Osteoblast (primary cell): ENCODE data around the gene MID2. TPM values are rescaled to one million over a fixed set of nuclear protein-coding genes. Genes with fewer than 3 reads are reported as not detected.

Experiments used
- DNase-seq: peaks from one replicate; pipeline ENCODE4 v3.0.0; 2011; ENCODE audit warnings: low spot score, mixed read lengths; ENCODE audit not compliant: insufficient read length; ENCODE audit errors: missing footprints
- H2AFZ ChIP-seq: 2 replicates; pipeline ENCODE4 v1.6.0; 2011; ENCODE audit warnings: mild to moderate bottlenecking, low read length
- H3K27ac ChIP-seq: 2 replicates; pipeline ENCODE4 v1.5.1; 2011; ENCODE audit warnings: mild to moderate bottlenecking, low read depth, low read length, moderate library complexity
- H3K27me3 ChIP-seq: 2 replicates; pipeline ENCODE4 v1.6.0; 2012; ENCODE audit warnings: mild to moderate bottlenecking, control low read depth, inconsistent platforms, low read length, moderate library complexity; ENCODE audit not compliant: insufficient read depth
- H3K36me3 ChIP-seq: 2 replicates; pipeline ENCODE4 v1.5.1; 2011; ENCODE audit warnings: mild to moderate bottlenecking, low read length, control low read depth, moderate library complexity; ENCODE audit not compliant: insufficient read depth
- H3K4me1 ChIP-seq: 2 replicates; pipeline ENCODE4 v1.5.1; 2011; ENCODE audit warnings: mild to moderate bottlenecking, low read length, control low read depth, moderate library complexity; ENCODE audit not compliant: insufficient read depth
- H3K4me2 ChIP-seq: 2 replicates; pipeline ENCODE4 v1.6.0; 2011; ENCODE audit warnings: mild to moderate bottlenecking, low read length; ENCODE audit not compliant: insufficient read depth
- H3K4me3 ChIP-seq: fragments of 200-600 bp; sonication (generic); 3 replicates; pipeline ENCODE4 v1.5.1; 2012; ENCODE audit warnings: mild to moderate bottlenecking, low read length, inconsistent platforms; ENCODE audit not compliant: insufficient read depth
- H3K79me2 ChIP-seq: 2 replicates; pipeline ENCODE4 v1.6.0; 2012; ENCODE audit warnings: mild to moderate bottlenecking, low read length, control low read depth, inconsistent platforms; ENCODE audit not compliant: insufficient read depth
- H3K9me3 ChIP-seq: 2 replicates; pipeline ENCODE4 v1.5.1; 2011; ENCODE audit warnings: low read depth, low read length, control low read depth
- H4K20me1 ChIP-seq: 2 replicates; pipeline ENCODE4 v1.6.0; 2012; ENCODE audit warnings: mild to moderate bottlenecking, low read length, control low read depth; ENCODE audit not compliant: insufficient read depth
- total RNA-seq: library from RNA; depleted of rRNA; stranded (reverse); fragments of >200 nt; gene quantifications from 2 replicates; pipeline ENCODE4 v1.2.3, GENCODE V29; 2012
- TF ChIP-seq, protein P1 (sequence below): IDR thresholded peaks from 2 replicates; pipeline ENCODE4 v1.5.1; 2011; ENCODE audit warnings: mild to moderate bottlenecking, low read depth, low read length, moderate library complexity; ENCODE audit errors: extremely low read depth

The MID2 gene
- total RNA-seq, 1 donor = 19.9 TPM

- TF ChIP-seq, protein P1, sequence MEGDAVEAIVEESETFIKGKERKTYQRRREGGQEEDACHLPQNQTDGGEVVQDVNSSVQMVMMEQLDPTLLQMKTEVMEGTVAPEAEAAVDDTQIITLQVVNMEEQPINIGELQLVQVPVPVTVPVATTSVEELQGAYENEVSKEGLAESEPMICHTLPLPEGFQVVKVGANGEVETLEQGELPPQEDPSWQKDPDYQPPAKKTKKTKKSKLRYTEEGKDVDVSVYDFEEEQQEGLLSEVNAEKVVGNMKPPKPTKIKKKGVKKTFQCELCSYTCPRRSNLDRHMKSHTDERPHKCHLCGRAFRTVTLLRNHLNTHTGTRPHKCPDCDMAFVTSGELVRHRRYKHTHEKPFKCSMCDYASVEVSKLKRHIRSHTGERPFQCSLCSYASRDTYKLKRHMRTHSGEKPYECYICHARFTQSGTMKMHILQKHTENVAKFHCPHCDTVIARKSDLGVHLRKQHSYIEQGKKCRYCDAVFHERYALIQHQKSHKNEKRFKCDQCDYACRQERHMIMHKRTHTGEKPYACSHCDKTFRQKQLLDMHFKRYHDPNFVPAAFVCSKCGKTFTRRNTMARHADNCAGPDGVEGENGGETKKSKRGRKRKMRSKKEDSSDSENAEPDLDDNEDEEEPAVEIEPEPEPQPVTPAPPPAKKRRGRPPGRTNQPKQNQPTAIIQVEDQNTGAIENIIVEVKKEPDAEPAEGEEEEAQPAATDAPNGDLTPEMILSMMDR = no peak
- peaks cover 8% of the 10 kb centered on the region for H3K36me3 ChIP-seq
- H3K9me3 ChIP-seq = no peaks in the 10 kb centered on the region
- H3K4me1 ChIP-seq = no peaks in the 10 kb centered on the region
- H3K27me3 ChIP-seq = peaks cover 3% of the 10 kb centered on the region
- no peak overlapping the region for H3K4me2 ChIP-seq
- no peak overlapping the region for H3K4me3 ChIP-seq
- no peaks in the 10 kb centered on the region for H4K20me1 ChIP-seq
- H2AFZ ChIP-seq = no peak overlapping the region
- H3K27ac ChIP-seq = no peak overlapping the region
- DNase-seq = peak; percentile 39
- no peaks in the 10 kb centered on the region for H3K79me2 ChIP-seq
Measured at GRCh38 chrX:107845625-107846024, 20.0 kb downstream of the MID2 start.

GRCh38 chrX:107848591-107848990 lies 22.9 kb downstream of the MID2 start:
- Histone ChIP-seq H4K20me1 (peaks cover 3% of the 10 kb centered on the region), H3K27me3 (no peaks in the 10 kb centered on the region), H3K4me3 (no peak overlapping the region), H3K79me2 (no peaks in the 10 kb centered on the region), H3K36me3 (no peaks in the 10 kb centered on the region), H3K9me3 (no peaks in the 10 kb centered on the region), H3K4me1 (peaks cover 3% of the 10 kb centered on the region), H2AFZ (no peak overlapping the region), H3K4me2 (no peak overlapping the region), H3K27ac (no peak overlapping the region)
- TF ChIP-seq, protein P1 = no peak
- DNase-seq = no peak

GRCh38 chrX:107849747-107850421 lies 24.2 kb downstream of the MID2 start:
- no peaks in the 10 kb centered on the region for H3K36me3 ChIP-seq
- H3K4me1 ChIP-seq = peaks cover 3% of the 10 kb centered on the region
- no peak overlapping the region for H2AFZ ChIP-seq
- no peak overlapping the region for H3K27ac ChIP-seq
- H4K20me1 ChIP-seq = peaks cover 3% of the 10 kb centered on the region
- TF ChIP-seq, protein P1 = no peak
- no peaks in the 10 kb centered on the region for H3K79me2 ChIP-seq
- H3K4me2 ChIP-seq = no peak overlapping the region
- no peaks in the 10 kb centered on the region for H3K9me3 ChIP-seq
- peaks cover 6% of the 10 kb centered on the region for H3K27me3 ChIP-seq
- no peak overlapping the region for H3K4me3 ChIP-seq
- DNase-seq = no peak

DNA sequence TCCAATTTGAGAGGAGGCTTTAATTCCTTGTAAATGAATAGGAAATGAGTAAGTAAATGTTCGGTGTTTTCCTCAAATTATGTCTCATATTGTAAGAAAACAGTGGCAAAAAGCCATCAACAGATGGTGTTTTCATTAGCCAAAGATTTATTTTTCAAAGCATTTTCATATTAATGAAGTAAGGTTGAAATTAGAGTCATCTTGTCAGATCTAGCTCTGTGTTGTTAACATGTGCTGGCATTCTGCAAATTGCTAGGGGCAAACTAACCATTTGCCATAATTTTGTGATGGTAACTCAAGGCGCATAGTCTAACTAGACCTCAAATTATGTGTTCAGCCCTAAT lies 24.7 kb downstream of the MID2 start:
- Histone ChIP-seq H2AFZ (no peak overlapping the region), H3K4me2 (no peak overlapping the region), H3K4me1 (peaks cover 3% of the 10 kb centered on the region), H4K20me1 (peaks cover 3% of the 10 kb centered on the region), H3K36me3 (no peaks in the 10 kb centered on the region), H3K27me3 (peaks cover 8% of the 10 kb centered on the region), H3K79me2 (no peaks in the 10 kb centered on the region), H3K9me3 (no peaks in the 10 kb centered on the region), H3K4me3 (no peak overlapping the region), H3K27ac (no peak overlapping the region)
- TF ChIP-seq, protein P1 = no peak
- DNase-seq = no peak
